Glomerular visceral epithelial cell (primary cell): Measurements from ENCODE around the gene DSG2.
A peak's percentile ranks its signal among the peaks of the same experiment; 100 is the strongest.

ENCODE experiments used
- DNase-seq: peaks from one replicate; pipeline ENCODE4 v3.0.0-alpha.2; 2016; ENCODE audit errors: extremely low spot score

Gene DSG2

DNA sequence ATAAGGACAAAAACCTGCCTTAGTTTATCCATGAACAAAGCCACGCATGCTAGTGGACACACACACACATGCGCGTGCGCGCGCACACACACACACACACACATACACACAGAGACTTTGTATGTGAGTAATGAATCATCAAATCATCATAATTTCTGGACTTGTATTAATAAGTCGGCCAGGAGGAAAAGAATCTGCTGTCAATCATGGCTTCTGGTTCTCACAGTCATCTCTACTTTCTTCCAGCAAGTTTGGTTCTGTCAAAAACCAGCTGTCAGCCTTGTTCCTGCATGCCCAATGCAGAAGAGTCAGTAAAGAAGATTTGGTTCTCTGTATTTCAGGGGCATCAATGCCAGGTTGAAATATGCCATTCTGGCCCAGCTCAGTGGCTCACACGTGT is 92.6 kb downstream of the DSG2 start:
- DNase-seq, result no peak

- DNase-seq, result no peak
Measured at GRCh38 chr18:31591113-31591512, 93.1 kb downstream of the DSG2 start.

- no peak for DNase-seq
Measured at GRCh38 chr18:31591628-31592027, 93.7 kb downstream of the DSG2 start, which contains the start of gene TTR. Gene TTR, plus strand, starts transcription at chr18:31591877. Its CDS starts 26 bp downstream, at chr18:31591903.

DNA sequence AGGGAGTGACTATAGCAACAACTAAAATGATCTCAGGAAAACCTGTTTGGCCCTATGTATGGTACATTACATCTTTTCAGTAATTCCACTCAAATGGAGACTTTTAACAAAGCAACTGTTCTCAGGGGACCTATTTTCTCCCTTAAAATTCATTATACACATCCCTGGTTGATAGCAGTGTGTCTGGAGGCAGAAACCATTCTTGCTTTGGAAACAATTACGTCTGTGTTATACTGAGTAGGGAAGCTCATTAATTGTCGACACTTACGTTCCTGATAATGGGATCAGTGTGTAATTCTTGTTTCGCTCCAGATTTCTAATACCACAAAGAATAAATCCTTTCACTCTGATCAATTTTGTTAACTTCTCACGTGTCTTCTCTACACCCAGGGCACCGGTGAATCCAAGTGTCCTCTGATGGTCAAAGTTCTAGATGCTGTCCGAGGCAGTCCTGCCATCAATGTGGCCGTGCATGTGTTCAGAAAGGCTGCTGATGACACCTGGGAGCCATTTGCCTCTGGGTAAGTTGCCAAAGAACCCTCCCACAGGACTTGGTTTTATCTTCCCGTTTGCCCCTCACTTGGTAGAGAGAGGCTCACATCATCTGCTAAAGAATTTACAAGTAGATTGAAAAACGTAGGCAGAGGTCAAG is 94.7 kb downstream of the DSG2 start:
- no peak for DNase-seq

GRCh38 chr18:31595121-31595771 is 97.3 kb downstream of the DSG2 start:
- no peak for DNase-seq

DNA sequence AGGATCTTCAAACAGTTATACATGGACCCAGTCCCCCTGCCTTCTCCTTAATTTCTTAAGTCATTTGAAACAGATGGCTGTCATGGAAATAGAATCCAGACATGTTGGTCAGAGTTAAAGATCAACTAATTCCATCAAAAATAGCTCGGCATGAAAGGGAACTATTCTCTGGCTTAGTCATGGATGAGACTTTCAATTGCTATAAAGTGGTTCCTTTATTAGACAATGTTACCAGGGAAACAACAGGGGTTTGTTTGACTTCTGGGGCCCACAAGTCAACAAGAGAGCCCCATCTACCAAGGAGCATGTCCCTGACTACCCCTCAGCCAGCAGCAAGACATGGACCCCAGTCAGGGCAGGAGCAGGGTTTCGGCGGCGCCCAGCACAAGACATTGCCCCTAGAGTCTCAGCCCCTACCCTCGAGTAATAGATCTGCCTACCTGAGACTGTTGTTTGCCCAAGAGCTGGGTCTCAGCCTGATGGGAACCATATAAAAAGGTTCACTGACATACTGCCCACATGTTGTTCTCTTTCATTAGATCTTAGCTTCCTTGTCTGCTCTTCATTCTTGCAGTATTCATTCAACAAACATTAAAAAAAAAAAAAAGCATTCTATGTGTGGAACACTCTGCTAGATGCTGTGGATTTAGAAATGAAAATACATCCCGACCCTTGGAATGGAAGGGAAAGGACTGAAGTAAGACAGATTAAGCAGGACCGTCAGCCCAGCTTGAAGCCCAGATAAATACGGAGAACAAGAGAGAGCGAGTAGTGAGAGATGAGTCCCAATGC is 98.3 kb downstream of the DSG2 start:
- peak; percentile 67 for DNase-seq

GRCh38 chr18:31598021-31598805 is 100.2 kb downstream of the DSG2 start:
- DNase-seq, result no peak
